ENCODE data around the gene RIPK1.
"Not testable (repeated sequence)": the region's sequence is repeated elsewhere in the genome, so short reads cannot be mapped to it uniquely, and the experiment has no call there.

Gene RIPK1

GRCh38 chr6:3045777-3046176 is 22.5 kb upstream of the RIPK1 start:
- no peak for DNase-seq (ENCODE audit: low read depth in 3 of 3)

- DNase-seq (ENCODE audit: low read depth in 3 of 3): no peak
Observed at GRCh38 chr6:3046295-3046694, 22.0 kb upstream of the RIPK1 start.

- DNase-seq (ENCODE audit: low read depth in 3 of 3): not testable (repeated sequence)
Observed at GRCh38 chr6:3048009-3048408, 20.3 kb upstream of the RIPK1 start.

- DNase-seq (ENCODE audit: low read depth in 3 of 3): no peak
Observed at GRCh38 chr6:3052481-3053230, 15.6 kb upstream of the RIPK1 start.

GRCh38 chr6:3053231-3053508 is 15.1 kb upstream of the RIPK1 start:
- DNase-seq (ENCODE audit: low read depth in 3 of 3): no peak

- DNase-seq (ENCODE audit: low read depth in 3 of 3): not testable (repeated sequence)
Observed at GRCh38 chr6:3054229-3055157, 13.8 kb upstream of the RIPK1 start.

GRCh38 chr6:3055158-3055499 is 13.2 kb upstream of the RIPK1 start:
- not testable (repeated sequence) for DNase-seq (ENCODE audit: low read depth in 3 of 3)

- no peak for DNase-seq (ENCODE audit: low read depth in 3 of 3)
Observed at GRCh38 chr6:3057063-3057770, 11.1 kb upstream of the RIPK1 start.

- DNase-seq (ENCODE audit: low read depth in 3 of 3): no peak
Observed at GRCh38 chr6:3058957-3059356, 9.3 kb upstream of the RIPK1 start.

GRCh38 chr6:3060092-3060491 is 8.2 kb upstream of the RIPK1 start:
- not testable (repeated sequence) for DNase-seq (ENCODE audit: low read depth in 3 of 3)

GRCh38 chr6:3061501-3061941 is 6.8 kb upstream of the RIPK1 start:
- no peak for DNase-seq (ENCODE audit: low read depth in 3 of 3)

- DNase-seq (ENCODE audit: low read depth in 3 of 3): not testable (repeated sequence)
Observed at GRCh38 chr6:3063340-3063732, 5.0 kb upstream of the RIPK1 start.

- peak; percentile 84 to 88 (median 84) for DNase-seq (ENCODE audit: low read depth in 3 of 3)
Observed at GRCh38 chr6:3063733-3064700, 4.3 kb upstream of the RIPK1 start.

- DNase-seq (ENCODE audit: low read depth in 3 of 3): no peak
Observed at GRCh38 chr6:3071568-3071967, 3.3 kb downstream of the RIPK1 start.

GRCh38 chr6:3072798-3073197 is 4.5 kb downstream of the RIPK1 start:
- no peak for DNase-seq (ENCODE audit: low read depth in 3 of 3)

- DNase-seq (ENCODE audit: low read depth in 3 of 3): no peak
Observed at GRCh38 chr6:3073382-3073781, 5.1 kb downstream of the RIPK1 start.

- DNase-seq (ENCODE audit: low read depth in 3 of 3): no peak
Observed at GRCh38 chr6:3075772-3076113, 7.4 kb downstream of the RIPK1 start.

GRCh38 chr6:3076320-3076719 is 8.0 kb downstream of the RIPK1 start:
- DNase-seq (ENCODE audit: low read depth in 3 of 3): no peak

- DNase-seq (ENCODE audit: low read depth in 3 of 3): no peak
Observed at GRCh38 chr6:3077430-3077829, 9.1 kb downstream of the RIPK1 start.

GRCh38 chr6:3078952-3079351 is 10.7 kb downstream of the RIPK1 start:
- DNase-seq (ENCODE audit: low read depth in 3 of 3): not testable (repeated sequence)

- DNase-seq (ENCODE audit: low read depth in 3 of 3): no peak
Observed at GRCh38 chr6:3079682-3080081, 11.4 kb downstream of the RIPK1 start.

All from stimulated activated CD4-positive, alpha-beta T cell treated with anti-CD3 and anti-CD28 coated beads, TNF-alpha, amount 100 ng/mL, for 48 hours (primary cell).